ENCODE results near the gene BMP7.

GRCh38 chr20:57203986-57204385 lies 62.5 kb downstream of the BMP7 start:
- TF ChIP-seq CTCF (conservative IDR thresholded peaks at IDR 0.05; ENCODE audit: low read length) (no peak), EZH2phosphoT487 (IDR thresholded peaks at IDR 0.05; ENCODE audit: borderline replicate concordance, low read depth, low read length) (no peak)

Measured in OCI-LY7 (cell line).